DOHH2 (cell line): ENCODE results near the gene STAM.

Source experiments
- EZH2phosphoT487 ChIP-seq: fragments of 200-600 bp; sonication (generic); IDR thresholded peaks from 2 replicates; pipeline ENCODE4 v1.6.1; 2017; ENCODE audit warnings: borderline replicate concordance, mild to moderate bottlenecking, antibody characterized with exemption, low read length, moderate library complexity, mixed read lengths
- TF ChIP-seq, protein P1 (sequence below): fragments of 200-600 bp; sonication (generic); IDR thresholded peaks from one replicate; pipeline ENCODE4 v1.5.1; 2014; ENCODE audit warnings: antibody characterized with exemption, mild to moderate bottlenecking, low read depth, low read length; ENCODE audit not compliant: poor library complexity, severe bottlenecking

- TF ChIP-seq, protein P1, sequence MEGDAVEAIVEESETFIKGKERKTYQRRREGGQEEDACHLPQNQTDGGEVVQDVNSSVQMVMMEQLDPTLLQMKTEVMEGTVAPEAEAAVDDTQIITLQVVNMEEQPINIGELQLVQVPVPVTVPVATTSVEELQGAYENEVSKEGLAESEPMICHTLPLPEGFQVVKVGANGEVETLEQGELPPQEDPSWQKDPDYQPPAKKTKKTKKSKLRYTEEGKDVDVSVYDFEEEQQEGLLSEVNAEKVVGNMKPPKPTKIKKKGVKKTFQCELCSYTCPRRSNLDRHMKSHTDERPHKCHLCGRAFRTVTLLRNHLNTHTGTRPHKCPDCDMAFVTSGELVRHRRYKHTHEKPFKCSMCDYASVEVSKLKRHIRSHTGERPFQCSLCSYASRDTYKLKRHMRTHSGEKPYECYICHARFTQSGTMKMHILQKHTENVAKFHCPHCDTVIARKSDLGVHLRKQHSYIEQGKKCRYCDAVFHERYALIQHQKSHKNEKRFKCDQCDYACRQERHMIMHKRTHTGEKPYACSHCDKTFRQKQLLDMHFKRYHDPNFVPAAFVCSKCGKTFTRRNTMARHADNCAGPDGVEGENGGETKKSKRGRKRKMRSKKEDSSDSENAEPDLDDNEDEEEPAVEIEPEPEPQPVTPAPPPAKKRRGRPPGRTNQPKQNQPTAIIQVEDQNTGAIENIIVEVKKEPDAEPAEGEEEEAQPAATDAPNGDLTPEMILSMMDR = no peak
- TF ChIP-seq EZH2phosphoT487 = no peak
These were observed 69.8 kb downstream of the STAM start for GRCh38 chr10:17713758-17714157.
